SK-N-SH treated with all-trans-retinoic acid at 6 μM for 48 hours (cell line): ENCODE measurements around the gene ZNF143.

ENCODE experiments used
- ATAC-seq: fragments of 200-7000 bp; cut with Tn5 transposase; 3 replicates; pipeline ENCODE4 v1.9.1; 2020; ENCODE audit warnings: mild to moderate bottlenecking, moderate library complexity
- ARNTL ChIP-seq: fragments of 450-650 bp; formaldehyde crosslinking; IDR thresholded peaks from 2 replicates; pipeline ENCODE4 v1.5.0; 2020; ENCODE audit warnings: low read depth, mild to moderate bottlenecking, moderate library complexity, borderline replicate concordance
- BACH2 ChIP-seq: fragments of 250-450 bp; sonication (Bioruptor Pico); IDR thresholded peaks from 2 replicates; pipeline ENCODE4 v1.9.0; 2021; ENCODE audit warnings: mild to moderate bottlenecking, borderline replicate concordance
- CSDC2 ChIP-seq: fragments of 250-450 bp; sonication (Bioruptor Pico); IDR thresholded peaks from 2 replicates; pipeline ENCODE4 v1.5.0; 2020; ENCODE audit warnings: mild to moderate bottlenecking, moderate library complexity
- ESRRG ChIP-seq: fragments of 250-450 bp; sonication (Bioruptor Pico); IDR thresholded peaks from 2 replicates; pipeline ENCODE4 v1.6.1; 2021; ENCODE audit warnings: mild to moderate bottlenecking
- GLIS3 ChIP-seq: fragments of 250-450 bp; sonication (Bioruptor Pico); IDR thresholded peaks from 2 replicates; pipeline ENCODE4 v1.5.0; 2020; ENCODE audit warnings: mild to moderate bottlenecking, moderate library complexity
- OSR1 ChIP-seq: fragments of 250-450 bp; sonication (Bioruptor Pico); IDR thresholded peaks from 2 replicates; pipeline ENCODE4 v1.8.0; 2022; ENCODE audit warnings: moderate library complexity, mild to moderate bottlenecking, inconsistent platforms
- PATZ1 ChIP-seq: fragments of 250-450 bp; sonication (Bioruptor Pico); IDR thresholded peaks from 2 replicates; pipeline ENCODE4 v1.8.0; 2020; ENCODE audit warnings: mild to moderate bottlenecking, moderate library complexity, borderline replicate concordance
- PPARA ChIP-seq: fragments of 250-450 bp; sonication (Bioruptor Pico); IDR thresholded peaks from 2 replicates; pipeline ENCODE4 v1.5.0; 2020; ENCODE audit warnings: mild to moderate bottlenecking, borderline replicate concordance
- RARB ChIP-seq: fragments of 250-450 bp; sonication (Bioruptor Pico); IDR thresholded peaks from 2 replicates; pipeline ENCODE4 v1.8.0; 2021; ENCODE audit warnings: mild to moderate bottlenecking, moderate library complexity
- SNAI2 ChIP-seq: fragments of 250-450 bp; sonication (Bioruptor Pico); IDR thresholded peaks from 2 replicates; pipeline ENCODE4 v1.5.0; 2020; ENCODE audit warnings: mild to moderate bottlenecking, moderate library complexity
- TCF4 ChIP-seq: fragments of 250-450 bp; sonication (Bioruptor Pico); IDR thresholded peaks from 2 replicates; pipeline ENCODE4 v1.8.0; 2021; ENCODE audit warnings: mild to moderate bottlenecking, moderate library complexity, borderline replicate concordance
- TOX ChIP-seq: fragments of 250-450 bp; sonication (Bioruptor Pico); IDR thresholded peaks from 2 replicates; pipeline ENCODE4 v1.8.0; 2021; ENCODE audit warnings: mild to moderate bottlenecking, moderate library complexity, borderline replicate concordance
- ZC3H10 ChIP-seq: fragments of 250-450 bp; sonication (Bioruptor Pico); IDR thresholded peaks from 2 replicates; pipeline ENCODE4 v1.5.1; 2021; ENCODE audit warnings: mild to moderate bottlenecking, moderate library complexity
- ZFP3 ChIP-seq: fragments of 250-450 bp; sonication (Bioruptor Pico); IDR thresholded peaks from 2 replicates; pipeline ENCODE4 v1.5.0; 2020; ENCODE audit warnings: mild to moderate bottlenecking, moderate library complexity
- ZFP30 ChIP-seq: fragments of 450-650 bp; formaldehyde crosslinking; IDR thresholded peaks from 2 replicates; pipeline ENCODE4 v1.5.0; 2022; ENCODE audit warnings: mild to moderate bottlenecking, moderate library complexity
- ZNF565 ChIP-seq: fragments of 450-650 bp; formaldehyde crosslinking; conservative IDR thresholded peaks from 2 replicates; pipeline ENCODE4 v1.5.0; 2020; ENCODE audit warnings: low read depth, mild to moderate bottlenecking, moderate library complexity
- ZNF70 ChIP-seq: fragments of 450-650 bp; formaldehyde crosslinking; IDR thresholded peaks from 2 replicates; pipeline ENCODE4 v1.5.0; 2020; ENCODE audit warnings: mild to moderate bottlenecking, moderate library complexity
- ZNF8 ChIP-seq: fragments of 450-650 bp; formaldehyde crosslinking; IDR thresholded peaks from 2 replicates; pipeline ENCODE4 v1.5.0; 2020; ENCODE audit warnings: mild to moderate bottlenecking, moderate library complexity
- TF ChIP-seq, protein P1 (sequence below): fragments of 250-450 bp; sonication (Bioruptor Pico); IDR thresholded peaks from 2 replicates; pipeline ENCODE4 v1.8.0; 2021; ENCODE audit warnings: low read depth, mild to moderate bottlenecking, moderate library complexity, borderline replicate concordance
- TF ChIP-seq, protein P2 (sequence below): fragments of 250-450 bp; sonication (Bioruptor Pico); IDR thresholded peaks from 2 replicates; pipeline ENCODE4 v1.5.1; 2021; ENCODE audit warnings: mild to moderate bottlenecking, moderate library complexity
- TF ChIP-seq, protein P3 (sequence below): fragments of 250-450 bp; sonication (Bioruptor Pico); IDR thresholded peaks from 2 replicates; pipeline ENCODE4 v1.5.1; 2020; ENCODE audit warnings: low read depth, mild to moderate bottlenecking, moderate library complexity

The ZNF143 gene

DNA sequence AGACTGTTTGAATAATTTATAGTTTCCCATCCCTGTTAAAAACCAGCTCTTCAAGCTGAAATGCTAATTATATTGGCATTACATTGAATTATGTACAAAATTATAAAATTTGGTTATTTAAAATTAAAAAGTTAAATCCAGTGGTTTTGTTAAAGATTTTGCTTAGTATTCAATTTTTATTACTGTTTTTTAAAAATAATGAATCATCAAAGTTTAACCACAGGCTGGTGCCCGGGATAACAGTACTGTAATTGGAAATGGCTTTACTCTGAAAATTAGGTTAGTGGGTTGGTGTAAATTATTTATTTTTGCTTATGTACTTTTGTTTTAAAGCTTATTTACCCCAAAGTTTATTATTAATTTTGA is 67.3 kb downstream of the ZNF143 start:
- TF ChIP-seq PATZ1 (CRISPR knock-in tag) (no peak), SNAI2 (CRISPR knock-in tag) (no peak), ZNF70 (CRISPR knock-in tag) (no peak), TOX (CRISPR knock-in tag) (no peak), ZNF565 (CRISPR knock-in tag) (no peak), CSDC2 (CRISPR knock-in tag) (no peak), BACH2 (CRISPR knock-in tag) (no peak), ZFP30 (CRISPR knock-in tag) (no peak)
- TF ChIP-seq, protein P1, sequence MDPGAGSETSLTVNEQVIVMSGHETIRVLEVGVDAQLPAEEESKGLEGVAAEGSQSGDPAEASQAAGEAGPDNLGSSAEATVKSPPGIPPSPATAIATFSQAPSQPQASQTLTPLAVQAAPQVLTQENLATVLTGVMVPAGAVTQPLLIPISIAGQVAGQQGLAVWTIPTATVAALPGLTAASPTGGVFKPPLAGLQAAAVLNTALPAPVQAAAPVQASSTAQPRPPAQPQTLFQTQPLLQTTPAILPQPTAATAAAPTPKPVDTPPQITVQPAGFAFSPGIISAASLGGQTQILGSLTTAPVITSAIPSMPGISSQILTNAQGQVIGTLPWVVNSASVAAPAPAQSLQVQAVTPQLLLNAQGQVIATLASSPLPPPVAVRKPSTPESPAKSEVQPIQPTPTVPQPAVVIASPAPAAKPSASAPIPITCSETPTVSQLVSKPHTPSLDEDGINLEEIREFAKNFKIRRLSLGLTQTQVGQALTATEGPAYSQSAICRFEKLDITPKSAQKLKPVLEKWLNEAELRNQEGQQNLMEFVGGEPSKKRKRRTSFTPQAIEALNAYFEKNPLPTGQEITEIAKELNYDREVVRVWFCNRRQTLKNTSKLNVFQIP (CRISPR knock-in tag): no peak
- TF ChIP-seq, all 23 proteins: peak for 0
- no peak for ATAC-seq

DNA sequence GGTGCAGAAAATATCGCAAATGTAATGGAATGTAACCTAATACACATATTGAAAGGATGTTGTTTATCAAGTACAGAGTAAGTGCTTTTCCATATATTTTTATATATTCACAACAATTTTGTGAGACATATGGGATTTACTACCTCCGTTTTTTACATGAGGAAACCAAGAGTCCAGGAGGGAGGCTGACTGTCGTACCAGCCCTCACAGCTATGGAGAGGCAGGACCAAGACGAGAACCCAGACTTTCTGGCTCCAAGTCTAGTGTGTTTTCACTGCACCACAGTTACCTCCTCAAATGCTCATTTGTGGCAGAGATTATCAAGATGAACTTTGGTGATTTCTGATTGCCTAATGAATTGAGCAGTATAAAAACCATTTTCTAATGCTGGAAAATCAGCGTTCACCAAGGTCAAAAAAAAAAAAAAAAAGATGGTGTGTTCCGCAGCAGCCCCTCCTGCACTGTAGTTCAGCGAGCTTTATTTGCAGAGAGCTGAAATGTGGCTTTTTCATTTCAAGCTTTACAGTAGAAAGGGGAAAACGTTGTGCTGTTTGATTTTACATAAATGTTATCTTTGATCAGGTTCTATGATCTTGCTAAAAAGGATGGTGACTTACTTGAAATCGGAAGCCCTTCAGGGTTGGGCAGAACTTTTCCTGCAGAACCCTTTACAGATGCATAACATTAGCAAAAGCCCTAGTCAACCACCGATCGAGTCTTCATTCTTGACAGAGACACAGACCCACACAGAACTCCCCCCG is 67.9 kb downstream of the ZNF143 start:
- ATAC-seq: peak; percentile 16; the same call in 1 of the 3 replicates
- TF ChIP-seq ZNF8 (CRISPR knock-in tag) (no peak), SNAI2 (CRISPR knock-in tag) (no peak)
- TF ChIP-seq, all 23 proteins: peak for 0

DNA sequence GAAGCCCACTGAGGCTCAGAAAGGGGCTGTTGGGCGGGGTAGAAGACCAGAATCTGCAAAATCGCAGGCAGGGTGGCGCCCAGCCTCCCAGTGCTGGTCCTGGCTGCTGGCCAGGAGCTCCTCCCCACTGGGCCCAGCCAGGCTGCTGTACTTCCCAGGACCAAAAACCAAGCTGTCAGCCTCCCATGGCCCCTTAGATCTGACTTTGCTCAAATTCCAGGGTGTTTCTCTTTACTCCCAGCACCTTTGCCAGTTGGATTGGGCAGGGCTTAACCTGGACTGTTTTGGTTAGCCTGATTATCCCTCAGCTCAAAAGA is 68.5 kb downstream of the ZNF143 start:
- no peak for TF ChIP-seq ARNTL (CRISPR knock-in tag)
- TF ChIP-seq ZNF565 (CRISPR knock-in tag): no peak
- TF ChIP-seq CSDC2 (CRISPR knock-in tag): no peak
- TF ChIP-seq PPARA: no peak
- TF ChIP-seq TCF4 (CRISPR knock-in tag): no peak
- TF ChIP-seq OSR1 (CRISPR knock-in tag): no peak
- no peak for TF ChIP-seq ZNF8 (CRISPR knock-in tag)
- no peak for TF ChIP-seq PATZ1 (CRISPR knock-in tag)
- no peak for TF ChIP-seq ZFP3
- TF ChIP-seq ESRRG (CRISPR knock-in tag): no peak
- TF ChIP-seq RARB (CRISPR knock-in tag): no peak
- TF ChIP-seq, protein P1 (CRISPR knock-in tag): no peak
- no peak for TF ChIP-seq SNAI2 (CRISPR knock-in tag)
- no peak for TF ChIP-seq GLIS3 (CRISPR knock-in tag)
- no peak for TF ChIP-seq ZC3H10 (CRISPR knock-in tag)
- peak; percentile 30; the same call in 2 of the 3 replicates for ATAC-seq

DNA sequence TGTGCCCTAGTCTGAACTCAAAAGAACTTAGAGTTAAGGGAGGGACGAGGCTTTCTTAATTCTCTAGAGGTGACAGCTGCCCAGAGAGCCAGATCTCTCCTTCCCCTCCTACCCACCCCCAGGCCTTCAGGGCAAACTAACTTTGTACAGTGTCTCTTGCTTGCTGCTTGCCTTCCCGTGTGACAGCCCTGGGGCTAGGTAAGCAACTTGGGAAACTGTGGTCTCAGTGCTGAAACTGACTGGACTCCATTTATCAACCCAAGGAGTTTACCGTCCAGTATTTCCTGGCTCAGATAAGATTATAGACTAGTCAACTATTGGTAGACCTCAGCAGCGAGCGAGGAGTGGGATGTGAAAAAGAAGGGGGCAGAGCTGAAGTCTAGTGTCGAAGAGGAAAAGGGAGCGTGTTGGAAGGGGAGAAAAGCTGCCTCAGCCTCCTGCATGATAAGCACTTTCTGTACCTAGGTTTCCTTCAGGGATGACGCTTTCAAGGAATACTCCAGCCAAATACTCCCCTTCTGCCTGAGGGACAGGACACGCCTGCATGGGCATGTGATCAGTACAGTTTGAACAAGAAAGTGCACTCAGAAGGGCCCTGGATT is 69.3 kb downstream of the ZNF143 start:
- ATAC-seq: no peak
- TF ChIP-seq RARB (CRISPR knock-in tag): no peak
- TF ChIP-seq, protein P1 (CRISPR knock-in tag): no peak
- TF ChIP-seq TCF4 (CRISPR knock-in tag): no peak
- TF ChIP-seq, protein P2, sequence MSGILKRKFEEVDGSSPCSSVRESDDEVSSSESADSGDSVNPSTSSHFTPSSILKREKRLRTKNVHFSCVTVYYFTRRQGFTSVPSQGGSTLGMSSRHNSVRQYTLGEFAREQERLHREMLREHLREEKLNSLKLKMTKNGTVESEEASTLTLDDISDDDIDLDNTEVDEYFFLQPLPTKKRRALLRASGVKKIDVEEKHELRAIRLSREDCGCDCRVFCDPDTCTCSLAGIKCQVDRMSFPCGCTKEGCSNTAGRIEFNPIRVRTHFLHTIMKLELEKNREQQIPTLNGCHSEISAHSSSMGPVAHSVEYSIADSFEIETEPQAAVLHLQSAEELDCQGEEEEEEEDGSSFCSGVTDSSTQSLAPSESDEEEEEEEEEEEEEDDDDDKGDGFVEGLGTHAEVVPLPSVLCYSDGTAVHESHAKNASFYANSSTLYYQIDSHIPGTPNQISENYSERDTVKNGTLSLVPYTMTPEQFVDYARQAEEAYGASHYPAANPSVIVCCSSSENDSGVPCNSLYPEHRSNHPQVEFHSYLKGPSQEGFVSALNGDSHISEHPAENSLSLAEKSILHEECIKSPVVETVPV (CRISPR knock-in tag): no peak
- TF ChIP-seq, protein P3, sequence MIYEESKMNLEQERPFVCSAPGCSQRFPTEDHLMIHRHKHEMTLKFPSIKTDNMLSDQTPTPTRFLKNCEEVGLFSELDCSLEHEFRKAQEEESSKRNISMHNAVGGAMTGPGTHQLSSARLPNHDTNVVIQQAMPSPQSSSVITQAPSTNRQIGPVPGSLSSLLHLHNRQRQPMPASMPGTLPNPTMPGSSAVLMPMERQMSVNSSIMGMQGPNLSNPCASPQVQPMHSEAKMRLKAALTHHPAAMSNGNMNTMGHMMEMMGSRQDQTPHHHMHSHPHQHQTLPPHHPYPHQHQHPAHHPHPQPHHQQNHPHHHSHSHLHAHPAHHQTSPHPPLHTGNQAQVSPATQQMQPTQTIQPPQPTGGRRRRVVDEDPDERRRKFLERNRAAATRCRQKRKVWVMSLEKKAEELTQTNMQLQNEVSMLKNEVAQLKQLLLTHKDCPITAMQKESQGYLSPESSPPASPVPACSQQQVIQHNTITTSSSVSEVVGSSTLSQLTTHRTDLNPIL (CRISPR knock-in tag): no peak
- no peak for TF ChIP-seq ARNTL (CRISPR knock-in tag)
- no peak for TF ChIP-seq ZNF8 (CRISPR knock-in tag)
- TF ChIP-seq CSDC2 (CRISPR knock-in tag): no peak
